Measurements from ENCODE around the gene TGIF1.
"Not testable (repeated sequence)": the region's sequence is repeated elsewhere in the genome, so short reads cannot be mapped to it uniquely, and the experiment has no call there.

Gene TGIF1

GRCh38 chr18:3457261-3457724 is 7.3 kb downstream of the TGIF1 start:
- DNase-seq: no peak

- no peak for DNase-seq
These were observed 8.4 kb downstream of the TGIF1 start for GRCh38 chr18:3458378-3458777.

GRCh38 chr18:3458952-3459853 is 9.2 kb downstream of the TGIF1 start:
- no peak for DNase-seq

- DNase-seq: no peak
These were observed 10.9 kb downstream of the TGIF1 start for GRCh38 chr18:3460823-3461398.

GRCh38 chr18:3461704-3462103 is 11.7 kb downstream of the TGIF1 start:
- no peak for DNase-seq

GRCh38 chr18:3463051-3463450 is 13.1 kb downstream of the TGIF1 start:
- no peak for DNase-seq

GRCh38 chr18:3466045-3466444 is 16.1 kb downstream of the TGIF1 start:
- DNase-seq: no peak

- no peak for DNase-seq
These were observed 16.9 kb downstream of the TGIF1 start for GRCh38 chr18:3466872-3467271.

GRCh38 chr18:3468066-3468705 is 18.2 kb downstream of the TGIF1 start:
- no peak for DNase-seq

GRCh38 chr18:3468833-3469232 is 18.9 kb downstream of the TGIF1 start:
- DNase-seq: no peak

GRCh38 chr18:3471141-3471648 is 21.2 kb downstream of the TGIF1 start:
- no peak for DNase-seq

GRCh38 chr18:3472121-3472520 is 22.1 kb downstream of the TGIF1 start:
- DNase-seq: not testable (repeated sequence)

GRCh38 chr18:3472681-3473544 is 22.9 kb downstream of the TGIF1 start:
- DNase-seq: no peak

GRCh38 chr18:3478262-3478978 is 28.4 kb downstream of the TGIF1 start:
- DNase-seq: no peak

GRCh38 chr18:3479978-3480509 is 30.1 kb downstream of the TGIF1 start:
- no peak for DNase-seq

GRCh38 chr18:3480827-3481573 is 31.0 kb downstream of the TGIF1 start:
- DNase-seq: no peak

GRCh38 chr18:3481696-3482210 is 31.8 kb downstream of the TGIF1 start:
- no peak for DNase-seq

GRCh38 chr18:3482258-3482657 is 32.3 kb downstream of the TGIF1 start:
- no peak for DNase-seq

GRCh38 chr18:3485153-3486149 is 35.5 kb downstream of the TGIF1 start:
- DNase-seq: no peak

Data from amniotic stem cell (primary cell).